H1 (cell line): ENCODE measurements around the gene SLC13A2. TPM values are rescaled to one million over a fixed set of nuclear protein-coding genes. Genes with fewer than 3 reads are reported as not detected.

Experiments used
- CTCF ChIA-PET: fragments of 300-600 bp; sonication (Branson Sonifier 250); formaldehyde crosslinking; loops from one replicate; lab custom pipeline; 2021; ENCODE audit not compliant: partially characterized antibody; lab: Charles Lee
- POLR2A ChIA-PET: fragments of 300-600 bp; sonication (Branson Sonifier 250); formaldehyde crosslinking; loops from one replicate; lab custom pipeline; 2021; ENCODE audit warnings: inconsistent platforms; ENCODE audit not compliant: partially characterized antibody; lab: Charles Lee
- DNase-seq, 2 experiments: peaks; one replicate each; pipeline versions ENCODE4 v3.0.0 to v3.0.0-alpha.2; 2010 to 2022; ENCODE audit warnings: low spot score in 2 of 2, low read depth in 1 of 2, mixed read lengths in 1 of 2
- FAIRE-seq: peaks from 2 replicates; lab custom pipeline; 2011; peaks lifted over from hg19 to GRCh38; lab: Jason Lieb, UNC
- H2AFZ ChIP-seq: 2 replicates; pipeline ENCODE4 v1.8.1; 2012; ENCODE audit warnings: low read length, inconsistent platforms
- H2AK5ac ChIP-seq: 2 replicates; pipeline ENCODE4 v1.6.1; 2013; ENCODE audit warnings: low read depth, low read length
- H2BK120ac ChIP-seq: replicated peaks from 2 replicates; pipeline ENCODE3; 2013; ENCODE audit warnings: low read depth, low read length, inconsistent platforms
- H2BK12ac ChIP-seq: 2 replicates; pipeline ENCODE4 v1.6.1; 2013; ENCODE audit warnings: low read depth, low read length
- H2BK15ac ChIP-seq: 2 replicates; pipeline ENCODE4 v1.6.1; 2013; ENCODE audit warnings: low read length
- H2BK20ac ChIP-seq: 2 replicates; pipeline ENCODE4 v1.6.1; 2013; ENCODE audit warnings: low read length
- H2BK5ac ChIP-seq: 2 replicates; pipeline ENCODE4 v1.6.1; 2013; ENCODE audit warnings: low read depth, low read length
- H3K14ac ChIP-seq: 2 replicates; pipeline ENCODE4 v1.6.1; 2013; ENCODE audit warnings: inconsistent platforms; ENCODE audit not compliant: insufficient read length
- H3K18ac ChIP-seq: 2 replicates; pipeline ENCODE4 v1.6.1; 2013; ENCODE audit warnings: low read length; ENCODE audit errors: extremely low read depth
- H3K23ac ChIP-seq: 2 replicates; pipeline ENCODE4 v1.6.1; 2013; ENCODE audit warnings: inconsistent platforms; ENCODE audit not compliant: insufficient read length
- H3K23me2 ChIP-seq: 2 replicates; pipeline ENCODE4 v1.6.1; 2013; ENCODE audit warnings: low read depth, low read length
- H3K27ac ChIP-seq: 2 replicates; pipeline ENCODE4 v1.6.1; 2011; ENCODE audit warnings: low read depth, low read length, inconsistent platforms
- H3K27me3 ChIP-seq, 4 experiments: replicated peaks in 1 of 4; 1 replicate in 1 of 4; 2 replicates in 3 of 4; pipeline versions ENCODE4 v1.6.1 to v1.8.1; 2011 to 2013; ENCODE audit warnings: low read length in 3 of 4, mild to moderate bottlenecking in 3 of 4, inconsistent platforms in 2 of 4, mixed read lengths in 2 of 4, moderate library complexity in 1 of 4; ENCODE audit not compliant: control insufficient read depth in 3 of 4, insufficient read depth in 3 of 4; ENCODE audit errors: extremely low read depth in 1 of 4
- H3K36me3 ChIP-seq, 4 experiments: 2 replicates each; pipeline versions ENCODE4 v1.6.1 to v1.8.1; 2011 to 2013; ENCODE audit warnings: mild to moderate bottlenecking in 4 of 4, low read length in 3 of 4, moderate library complexity in 2 of 4, control low read depth in 1 of 4, inconsistent platforms in 1 of 4; ENCODE audit not compliant: insufficient read depth in 4 of 4, control insufficient read depth in 2 of 4
- H3K4ac ChIP-seq: replicated peaks from 2 replicates; pipeline ENCODE3; 2013; ENCODE audit warnings: low read length, low read depth, mixed read lengths, inconsistent platforms; ENCODE audit not compliant: insufficient read length
- H3K4me1 ChIP-seq, 4 experiments: replicated peaks in 1 of 4; 1 replicate in 1 of 4; 2 replicates in 3 of 4; pipeline versions ENCODE4 v1.6.1 to v1.8.1; 2011 to 2013; ENCODE audit warnings: low read length in 3 of 4, inconsistent platforms in 2 of 4, mixed read lengths in 1 of 4; ENCODE audit not compliant: insufficient read depth in 4 of 4, control insufficient read depth in 3 of 4
- H3K4me2 ChIP-seq, 2 experiments: 2 replicates each; pipeline versions ENCODE4 v1.6.1 to v1.8.1; 2011 to 2013; ENCODE audit warnings: low read depth in 2 of 2, low read length in 2 of 2, control low read depth in 1 of 2, inconsistent platforms in 1 of 2, mild to moderate bottlenecking in 1 of 2; ENCODE audit not compliant: insufficient read depth in 1 of 2
- H3K4me3 ChIP-seq, 4 experiments: fragments of 200-600, 300-600 bp in 1 of 4; sonication (generic), shearing (Covaris generic), sonication (Bioruptor Twin) in 1 of 4; 2 replicates each; pipeline versions ENCODE4 v1.5.1 to v1.8.1; 2011 to 2016; ENCODE audit warnings: low read length in 4 of 4, low read depth in 3 of 4, control low read depth in 2 of 4, inconsistent platforms in 2 of 4, mild to moderate bottlenecking in 2 of 4, mixed read lengths in 1 of 4, moderate library complexity in 1 of 4; ENCODE audit not compliant: insufficient read depth in 2 of 4; ENCODE audit errors: extremely low read depth in 1 of 4
- H3K56ac ChIP-seq: replicated peaks from 2 replicates; pipeline ENCODE3; 2013; ENCODE audit warnings: low read depth, mild to moderate bottlenecking, mixed read lengths, low read length, inconsistent platforms; ENCODE audit not compliant: insufficient read length
- H3K79me1 ChIP-seq: 2 replicates; pipeline ENCODE4 v1.6.1; 2013; ENCODE audit warnings: low read depth, low read length, control low read depth
- H3K79me2 ChIP-seq, 2 experiments: 2 replicates each; pipeline versions ENCODE4 v1.6.1 to v1.8.1; 2012 to 2013; ENCODE audit warnings: low read length in 2 of 2, mild to moderate bottlenecking in 2 of 2, inconsistent platforms in 1 of 2; ENCODE audit not compliant: insufficient read depth in 2 of 2, control insufficient read depth in 1 of 2
- H3K9ac ChIP-seq, 4 experiments: replicated peaks in 1 of 4; 1 replicate in 1 of 4; 2 replicates in 3 of 4; pipeline versions ENCODE4 v1.6.1 to v1.8.1; 2011 to 2013; ENCODE audit warnings: low read depth in 3 of 4, low read length in 3 of 4, control low read depth in 2 of 4, mild to moderate bottlenecking in 2 of 4, moderate library complexity in 2 of 4, inconsistent platforms in 1 of 4; ENCODE audit errors: extremely low read depth in 1 of 4
- H3K9me3 ChIP-seq, 2 experiments: 2 replicates each; pipeline versions ENCODE4 v1.6.1 to v1.8.1; 2012 to 2013; ENCODE audit warnings: mild to moderate bottlenecking in 2 of 2, moderate library complexity in 2 of 2, control low read depth in 1 of 2, inconsistent platforms in 1 of 2, low read depth in 1 of 2, low read length in 1 of 2, mixed read lengths in 1 of 2; ENCODE audit not compliant: insufficient read depth in 2 of 2
- H4K20me1 ChIP-seq, 2 experiments: replicated peaks in 1 of 2; 2 replicates each; pipeline versions ENCODE3 to v1.8.1; 2011 to 2013; ENCODE audit warnings: inconsistent platforms in 2 of 2, low read length in 2 of 2, mild to moderate bottlenecking in 1 of 2; ENCODE audit not compliant: insufficient read depth in 2 of 2, control insufficient read depth in 1 of 2
- H4K5ac ChIP-seq: 2 replicates; pipeline ENCODE4 v1.6.1; 2013; ENCODE audit warnings: low read length, low read depth, mixed read lengths, inconsistent platforms; ENCODE audit not compliant: insufficient read length
- H4K8ac ChIP-seq: 2 replicates; pipeline ENCODE4 v1.8.0; 2013; ENCODE audit warnings: mild to moderate bottlenecking, moderate library complexity, low read length, inconsistent platforms; ENCODE audit not compliant: insufficient read depth; ENCODE audit errors: extremely low read depth
- H4K91ac ChIP-seq: replicated peaks from 2 replicates; pipeline ENCODE3; 2013; ENCODE audit warnings: low read length, mixed read lengths, inconsistent platforms; ENCODE audit not compliant: insufficient read length
- CTBP2 ChIP-seq: IDR thresholded peaks from 2 replicates; pipeline ENCODE4 v1.7.0; 2011; ENCODE audit warnings: borderline replicate concordance, mild to moderate bottlenecking, moderate library complexity, mixed read lengths, low read length; ENCODE audit not compliant: insufficient read depth, insufficient read length
- FOSL1 ChIP-seq: IDR thresholded peaks from 2 replicates; pipeline ENCODE4 v1.6.1; 2011; ENCODE audit warnings: mild to moderate bottlenecking, low read depth, low read length, moderate library complexity; ENCODE audit not compliant: insufficient read depth
- GABPA ChIP-seq: IDR thresholded peaks from 2 replicates; pipeline ENCODE4 v1.6.1; 2011; ENCODE audit warnings: mild to moderate bottlenecking, low read length, moderate library complexity, borderline replicate concordance; ENCODE audit not compliant: insufficient read depth
- HDAC6 ChIP-seq: IDR thresholded peaks from one replicate; pipeline ENCODE4 v1.7.1; 2012; ENCODE audit warnings: low read depth, mild to moderate bottlenecking, inconsistent platforms, low read length, moderate library complexity
- KDM4A ChIP-seq: IDR thresholded peaks from one replicate; pipeline ENCODE4 v1.7.1; 2012; ENCODE audit warnings: low read depth, mild to moderate bottlenecking, moderate library complexity, low read length, inconsistent platforms; ENCODE audit not compliant: severe bottlenecking
- RAD21 ChIP-seq, 2 experiments: IDR thresholded peaks in 1 of 2; conservative IDR thresholded peaks in 1 of 2; 2 replicates each; pipeline ENCODE4 v1.6.1; 2011; ENCODE audit warnings: low read depth in 2 of 2, low read length in 2 of 2, improper control_type of control experiment in 1 of 2, inconsistent platforms in 1 of 2, mild to moderate bottlenecking in 1 of 2, moderate library complexity in 1 of 2
- SIX5 ChIP-seq: IDR thresholded peaks from 2 replicates; pipeline ENCODE4 v1.6.1; 2011; ENCODE audit warnings: mild to moderate bottlenecking, low read depth, low read length
- TBP ChIP-seq: IDR thresholded peaks from 2 replicates; pipeline ENCODE4 v1.6.1; 2011; ENCODE audit warnings: low read depth, low read length, improper control_type of control experiment
- WGBS, 2 experiments: shearing (Covaris generic) in 1 of 2; methylation state at CpG; one replicate each; pipeline versions ENCODE4 v1.1.6 to v1.1.7; 2013 to 2015; ENCODE audit warnings: low lambda C conversion rate in 2 of 2, mixed read lengths in 2 of 2, inconsistent platforms in 1 of 2, low coverage in 1 of 2, missing lambda C conversion rate in 1 of 2; ENCODE audit not compliant: insufficient replicate concordance in 2 of 2, insufficient coverage in 1 of 2, insufficient read length in 1 of 2; ENCODE audit errors: extremely low coverage in 1 of 2, missing lambda C conversion rate in 1 of 2; 5-methylcytosine and 5-hydroxymethylcytosine counted together
- polyA plus RNA-seq, 7 experiments: library from polyadenylated mRNA; depleted of rRNA in 3 of 7; stranded (reverse) in 5 of 7; unstranded in 2 of 7; fragments of >200 nt in 5 of 7; fragments of 200-250 nt in 2 of 7; gene quantifications; 1 replicate in 5 of 7; 2 replicates in 1 of 7; 4 replicates in 1 of 7; pipeline versions ENCODE4 v1.2.1 to v1.2.3, GENCODE V29; 2011 to 2013; ENCODE audit warnings: missing spikeins in 2 of 7, mixed read lengths in 2 of 7
- total RNA-seq: library from RNA; stranded (reverse); fragmentation: NEBNext Ultra II Directional; extraction: Animal tissue kit (Norgen Biotek cat#: 25700); gene quantifications from 2 replicates; pipeline ENCODE4 v1.2.1, GENCODE V29; 2021

The SLC13A2 gene
- total and polyA plus RNA-seq, 2 of the 8 experiments (the other 6 are each of a cell fraction or from before 2014, with no cell fraction given), result not detected

DNA sequence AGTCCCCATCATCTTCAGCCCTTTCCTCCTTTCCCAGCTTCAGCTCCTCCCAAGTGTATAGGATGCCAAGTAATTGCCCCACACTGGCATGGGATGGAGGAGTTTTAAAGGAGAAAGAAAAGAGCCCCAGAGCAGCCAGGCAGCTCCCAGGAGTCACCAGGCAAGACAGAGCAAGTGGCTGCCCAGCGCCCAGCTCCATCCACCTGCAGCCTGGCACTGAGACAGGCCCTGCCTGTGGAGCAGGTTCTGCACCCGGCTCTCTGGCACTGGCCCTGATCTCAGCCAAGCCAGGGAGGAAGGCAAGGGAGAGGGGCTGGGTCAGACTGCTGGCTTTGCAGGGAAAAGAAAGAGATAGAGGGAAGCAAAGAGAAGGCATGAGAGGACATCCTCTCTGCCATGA is 54.4 kb downstream of the SLC13A2 start:
- H4K91ac ChIP-seq, result no peak overlapping the region
- no peak overlapping the region for H2AK5ac ChIP-seq
- H2BK15ac ChIP-seq, result no peak overlapping the region
- no peaks in the 10 kb centered on the region for H3K36me3 ChIP-seq
- H3K4ac ChIP-seq, result no peak overlapping the region
- WGBS, 2 experiments, result 80% methylated on average over 1 of the region's 2 CpGs; no CpG with 5 or more reads in 1 of the 2 experiments
- no peak overlapping the region for H2BK12ac ChIP-seq
- no peaks in the 10 kb centered on the region for H3K27me3 ChIP-seq
- no peaks in the 10 kb centered on the region for H4K20me1 ChIP-seq
- POLR2A ChIA-PET, result interaction anchor here (1.5 kb wide), 1 partner anchor 14 kb away, joined by 4 read pairs; no protein-coding TSS in a partner anchor
- no peak overlapping the region for H2BK20ac ChIP-seq
- no peak overlapping the region for H3K4me2 ChIP-seq
- no peak for DNase-seq
- H3K27ac ChIP-seq, result no peak overlapping the region
- no peaks in the 10 kb centered on the region for H3K23me2 ChIP-seq
- H3K4me3 ChIP-seq, result no peak overlapping the region
- no peaks in the 10 kb centered on the region for H3K9me3 ChIP-seq
- H3K79me1 ChIP-seq, result no peaks in the 10 kb centered on the region
- no peak overlapping the region for H4K8ac ChIP-seq
- no peak for FAIRE-seq
- no peak overlapping the region for H4K5ac ChIP-seq
- H3K18ac ChIP-seq, result no peak overlapping the region
- CTCF ChIA-PET, result interaction anchor here (0.5 to 5.9 kb wide), 5 partner anchors 12 to 504 kb away, joined by 3 to 45 read pairs (median 4); no protein-coding TSS in a partner anchor
- H2AFZ ChIP-seq, result no peak overlapping the region
- no peak overlapping the region for H3K23ac ChIP-seq
- TF ChIP-seq FOSL1 (no peak), SIX5 (no peak), CTBP2 (no peak), GABPA (no peak), KDM4A (no peak), TBP (no peak), RAD21 (IDR thresholded peaks at IDR 0.05 in 1 of 2, conservative IDR thresholded peaks at IDR 0.05 in 1 of 2; ENCODE audit: low read depth in 2 of 2, low read length in 2 of 2) (no peak), HDAC6 (no peak)
- H3K79me2 ChIP-seq, result no peaks in the 10 kb centered on the region
- H2BK5ac ChIP-seq, result no peak overlapping the region
- no peak overlapping the region for H3K9ac ChIP-seq
- no peak overlapping the region for H3K14ac ChIP-seq
- peaks cover 0 to 3% (median 0%) of the 10 kb centered on the region in 4 experiments; a peak in 2 of 7 replicates for H3K4me1 ChIP-seq
- no peak overlapping the region for H3K56ac ChIP-seq
- no peak overlapping the region for H2BK120ac ChIP-seq
